ENCODE results near the gene SLC9C2. TPM values are rescaled to one million over a fixed set of nuclear protein-coding genes. Genes with fewer than 3 reads are reported as not detected.

Gene SLC9C2
- polyA plus RNA-seq, 1 of the 3 experiments (the other 2 are of a cell fraction), result not detected

DNA sequence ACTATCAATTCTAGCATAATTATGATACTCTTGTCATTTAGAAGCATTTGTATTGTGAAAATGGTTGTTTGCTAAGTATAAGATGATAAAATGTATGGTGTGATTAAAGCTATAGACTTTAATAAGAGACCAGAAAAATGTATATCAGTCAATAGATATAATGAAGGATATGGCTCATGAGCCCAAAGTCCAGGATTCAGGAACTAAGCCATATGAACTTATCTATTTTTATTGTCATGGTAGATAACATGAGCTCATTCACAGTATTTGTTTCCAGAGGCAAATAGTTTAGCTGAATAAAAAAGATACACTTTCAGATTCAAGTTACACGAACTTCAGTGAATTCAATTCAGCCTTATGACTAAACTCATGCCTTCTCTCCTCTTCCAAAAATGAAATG is 93.1 kb downstream of the SLC9C2 start:
- H3K9me3 ChIP-seq, result no peaks in the 10 kb centered on the region
- CTCF ChIA-PET, result no interaction called here
- no peak for DNase-seq
- no peak overlapping the region for H3K4me2 ChIP-seq
- H2AFZ ChIP-seq (ENCODE audit: low read depth), result no peak overlapping the region
- POLR2A ChIA-PET, result no interaction called here
- no peaks in the 10 kb centered on the region for H3K27me3 ChIP-seq (ENCODE audit: insufficient read depth)
- H3K36me3 ChIP-seq (replicated peaks in 1 of 2; ENCODE audit: control insufficient read depth in 1 of 2, insufficient read depth in 2 of 2, low read length in 1 of 2), result no peaks in the 10 kb centered on the region
- WGBS (ENCODE audit: low lambda C conversion rate), result 71% methylated on average over 1 of the region's 1 CpG
- no peaks in the 10 kb centered on the region for H3K79me2 ChIP-seq (ENCODE audit: insufficient read depth)
- no peak overlapping the region for H3K27ac ChIP-seq (ENCODE audit: low read depth in 2 of 2, low read length in 1 of 2)
- no peak overlapping the region for H3K9ac ChIP-seq
- H4K20me1 ChIP-seq (ENCODE audit: insufficient read depth), result no peaks in the 10 kb centered on the region
- H3K9me2 ChIP-seq, result no peaks in the 10 kb centered on the region
- peaks cover 4% of the 10 kb centered on the region for H3F3A ChIP-seq (replicated peaks; ENCODE audit: insufficient read depth)
- TF ChIP-seq TCF12 (IDR thresholded peaks at IDR 0.05) (no peak), RAD21 (IDR thresholded peaks at IDR 0.05; ENCODE audit: low read length) (no peak), TEAD4 (IDR thresholded peaks at IDR 0.05; ENCODE audit: borderline replicate concordance, insufficient read depth) (no peak), REST (IDR thresholded peaks at IDR 0.05; ENCODE audit: low read depth, low read length) (no peak), YY1 (IDR thresholded peaks at IDR 0.05; ENCODE audit: low read depth) (no peak), MEF2A (IDR thresholded peaks at IDR 0.05; ENCODE audit: borderline replicate concordance, low read depth) (no peak)
- H3K4me1 ChIP-seq (ENCODE audit: control insufficient read depth in 1 of 2, insufficient read depth in 2 of 2, low read depth in 1 of 2, low read length in 1 of 2), result peaks cover 0 to 6% of the 10 kb centered on the region in 2 experiments; a peak in 1 of 4 replicates
- H3K4me3 ChIP-seq (ENCODE audit: low read depth in 2 of 2, low read length in 1 of 2), result no peak overlapping the region

GRCh38 chr1:173508541-173508940 is 94.3 kb downstream of the SLC9C2 start:
- no peak overlapping the region for H3K4me2 ChIP-seq
- H3K27ac ChIP-seq (ENCODE audit: low read depth in 2 of 2, low read length in 1 of 2), result no peak overlapping the region
- no peak for DNase-seq
- H3K9ac ChIP-seq, result no peak overlapping the region
- no peak overlapping the region for H3K4me3 ChIP-seq (ENCODE audit: low read depth in 2 of 2, low read length in 1 of 2)
- H3K9me3 ChIP-seq, result no peaks in the 10 kb centered on the region
- WGBS (ENCODE audit: low lambda C conversion rate), result 90% methylated on average over 2 of the region's 2 CpGs
- POLR2A ChIA-PET, result no interaction called here
- no peaks in the 10 kb centered on the region for H3K36me3 ChIP-seq (replicated peaks in 1 of 2; ENCODE audit: control insufficient read depth in 1 of 2, insufficient read depth in 2 of 2, low read length in 1 of 2)
- no peak overlapping the region for H2AFZ ChIP-seq (ENCODE audit: low read depth)
- no peaks in the 10 kb centered on the region for H3K27me3 ChIP-seq (ENCODE audit: insufficient read depth)
- TF ChIP-seq EZH2phosphoT487 (IDR thresholded peaks at IDR 0.05; ENCODE audit: borderline replicate concordance, low read depth) (no peak), CHD2 (IDR thresholded peaks at IDR 0.05; ENCODE audit: low read length, partially characterized antibody) (no peak), FOSL2 (IDR thresholded peaks at IDR 0.05; ENCODE audit: borderline replicate concordance, low read depth) (no peak), TCF12 (IDR thresholded peaks at IDR 0.05) (no peak), GABPA (IDR thresholded peaks at IDR 0.05; ENCODE audit: low read depth) (no peak), NFIC (IDR thresholded peaks at IDR 0.05; ENCODE audit: borderline replicate concordance) (no peak)
- TF ChIP-seq, protein P1, sequence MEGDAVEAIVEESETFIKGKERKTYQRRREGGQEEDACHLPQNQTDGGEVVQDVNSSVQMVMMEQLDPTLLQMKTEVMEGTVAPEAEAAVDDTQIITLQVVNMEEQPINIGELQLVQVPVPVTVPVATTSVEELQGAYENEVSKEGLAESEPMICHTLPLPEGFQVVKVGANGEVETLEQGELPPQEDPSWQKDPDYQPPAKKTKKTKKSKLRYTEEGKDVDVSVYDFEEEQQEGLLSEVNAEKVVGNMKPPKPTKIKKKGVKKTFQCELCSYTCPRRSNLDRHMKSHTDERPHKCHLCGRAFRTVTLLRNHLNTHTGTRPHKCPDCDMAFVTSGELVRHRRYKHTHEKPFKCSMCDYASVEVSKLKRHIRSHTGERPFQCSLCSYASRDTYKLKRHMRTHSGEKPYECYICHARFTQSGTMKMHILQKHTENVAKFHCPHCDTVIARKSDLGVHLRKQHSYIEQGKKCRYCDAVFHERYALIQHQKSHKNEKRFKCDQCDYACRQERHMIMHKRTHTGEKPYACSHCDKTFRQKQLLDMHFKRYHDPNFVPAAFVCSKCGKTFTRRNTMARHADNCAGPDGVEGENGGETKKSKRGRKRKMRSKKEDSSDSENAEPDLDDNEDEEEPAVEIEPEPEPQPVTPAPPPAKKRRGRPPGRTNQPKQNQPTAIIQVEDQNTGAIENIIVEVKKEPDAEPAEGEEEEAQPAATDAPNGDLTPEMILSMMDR (IDR thresholded peaks at IDR 0.05), result no peak
- H3F3A ChIP-seq (replicated peaks; ENCODE audit: insufficient read depth), result peaks cover 4% of the 10 kb centered on the region
- H3K9me2 ChIP-seq, result no peaks in the 10 kb centered on the region
- no peaks in the 10 kb centered on the region for H3K79me2 ChIP-seq (ENCODE audit: insufficient read depth)
- peaks cover 0 to 6% of the 10 kb centered on the region in 2 experiments; a peak in 1 of 4 replicates for H3K4me1 ChIP-seq (ENCODE audit: control insufficient read depth in 1 of 2, insufficient read depth in 2 of 2, low read depth in 1 of 2, low read length in 1 of 2)
- H4K20me1 ChIP-seq (ENCODE audit: insufficient read depth), result no peaks in the 10 kb centered on the region
- CTCF ChIA-PET, result no interaction called here

All from SK-N-SH (cell line).